WTC11 (cell line): ENCODE data around the gene TSPYL2. TPM values are rescaled to one million over a fixed set of nuclear protein-coding genes. Genes with fewer than 3 reads are reported as not detected.

ENCODE experiments used
- ATAC-seq: fragments of 200-7000 bp; cut with Tn5 transposase; 2 replicates; pipeline ENCODE4 v1.10.0; 2021; ENCODE audit warnings: mild to moderate bottlenecking, moderate library complexity
- CTCF ChIA-PET: fragments of 300-600 bp; sonication (Branson Sonifier 250); formaldehyde crosslinking; loops from one replicate; lab custom pipeline; 2021; ENCODE audit warnings: antibody characterized with exemption; lab: Charles Lee
- POLR2A ChIA-PET: fragments of 350-600 bp; sonication (Branson Sonifier 250); formaldehyde crosslinking; loops from one replicate; lab custom pipeline; 2021; ENCODE audit warnings: antibody characterized with exemption; lab: Charles Lee
- DNase-seq: peaks from one replicate; pipeline ENCODE4 v3.0.0; 2021; ENCODE audit warnings: low spot score
- H3K27ac Mint-ChIP-seq: 2 replicates; pipeline ENCODE4 v1.8.0; 2021; ENCODE audit warnings: mixed read lengths
- H3K27me3 Mint-ChIP-seq: 2 replicates; pipeline ENCODE4 v1.8.0; 2021; ENCODE audit warnings: low read depth, mild to moderate bottlenecking, moderate library complexity, mixed read lengths
- H3K36me3 Mint-ChIP-seq: 2 replicates; pipeline ENCODE4 v1.8.0; 2021; ENCODE audit warnings: mixed read lengths
- H3K4me1 Mint-ChIP-seq: 2 replicates; pipeline ENCODE4 v1.8.0; 2022; ENCODE audit warnings: mixed read lengths
- H3K4me3 Mint-ChIP-seq: 2 replicates; pipeline ENCODE4 v1.8.0; 2021; ENCODE audit warnings: mild to moderate bottlenecking, moderate library complexity, mixed read lengths
- H3K9me3 Mint-ChIP-seq: 2 replicates; pipeline ENCODE4 v1.8.0; 2021; ENCODE audit warnings: mixed read lengths
- CREM ChIP-seq: sonication (generic); formaldehyde crosslinking; IDR thresholded peaks from 2 replicates; pipeline ENCODE4 v1.8.1; 2022; ENCODE audit warnings: mild to moderate bottlenecking, missing genetic modification reagents, moderate library complexity
- E2F5 ChIP-seq: sonication (generic); formaldehyde crosslinking; IDR thresholded peaks from 2 replicates; pipeline ENCODE4 v1.8.1; 2022; ENCODE audit warnings: mild to moderate bottlenecking, moderate library complexity, missing genetic modification reagents
- ELF4 ChIP-seq: sonication (generic); formaldehyde crosslinking; IDR thresholded peaks from 2 replicates; pipeline ENCODE4 v1.8.1; 2022; ENCODE audit warnings: low read depth, mild to moderate bottlenecking, moderate library complexity, missing genetic modification reagents
- GRHL2 ChIP-seq: fragments of 250-450 bp; sonication (Bioruptor Pico); IDR thresholded peaks from 2 replicates; pipeline ENCODE4 v1.8.0; 2022; ENCODE audit warnings: mild to moderate bottlenecking, moderate library complexity; ENCODE audit not compliant: insufficient replicate concordance, severe bottlenecking
- HMGXB4 ChIP-seq: sonication (generic); formaldehyde crosslinking; IDR thresholded peaks from 2 replicates; pipeline ENCODE4 v1.8.1; 2023; ENCODE audit warnings: mild to moderate bottlenecking, moderate library complexity, missing genetic modification reagents
- IRF2 ChIP-seq: sonication (generic); formaldehyde crosslinking; IDR thresholded peaks from 2 replicates; pipeline ENCODE4 v1.8.0; 2022; ENCODE audit warnings: low read depth, missing genetic modification reagents, borderline replicate concordance
- JUN ChIP-seq: sonication (generic); formaldehyde crosslinking; IDR thresholded peaks from 2 replicates; pipeline ENCODE4 v1.8.0; 2023; ENCODE audit warnings: mild to moderate bottlenecking, missing genetic modification reagents
- MYBL2 ChIP-seq: sonication (generic); formaldehyde crosslinking; IDR thresholded peaks from 2 replicates; pipeline ENCODE4 v1.8.1; 2023; ENCODE audit warnings: mild to moderate bottlenecking, moderate library complexity, missing genetic modification reagents
- NR3C1 ChIP-seq: sonication (generic); formaldehyde crosslinking; conservative IDR thresholded peaks from 2 replicates; pipeline ENCODE4 v1.8.1; 2023; ENCODE audit warnings: low read depth, mild to moderate bottlenecking, missing genetic modification reagents
- RELA ChIP-seq: sonication (generic); formaldehyde crosslinking; IDR thresholded peaks from 2 replicates; pipeline ENCODE4 v1.8.1; 2022; ENCODE audit warnings: missing genetic modification reagents, mild to moderate bottlenecking, borderline replicate concordance
- STAT6 ChIP-seq: sonication (generic); formaldehyde crosslinking; conservative IDR thresholded peaks from 2 replicates; pipeline ENCODE4 v1.8.1; 2023; ENCODE audit warnings: mild to moderate bottlenecking, low read depth, missing genetic modification reagents, moderate library complexity
- TP53 ChIP-seq: sonication (generic); formaldehyde crosslinking; IDR thresholded peaks from 2 replicates; pipeline ENCODE4 v1.8.1; 2023; ENCODE audit warnings: mild to moderate bottlenecking, missing genetic modification reagents
- ZNF423 ChIP-seq: fragments of 250-450 bp; sonication (Bioruptor Pico); IDR thresholded peaks from 2 replicates; pipeline ENCODE4 v2.1.2; 2022; ENCODE audit warnings: mild to moderate bottlenecking, moderate library complexity
- total RNA-seq: library from RNA; stranded (reverse); gene quantifications from 3 replicates; pipeline ENCODE4 v1.2.3, GENCODE V29; 2021
- TF ChIP-seq, protein P1 (sequence below): fragments of 250-450 bp; sonication (Bioruptor Pico); IDR thresholded peaks from 2 replicates; pipeline ENCODE4 v1.9.0; 2021; ENCODE audit warnings: mild to moderate bottlenecking
- TF ChIP-seq, protein P2 (sequence below): sonication (generic); formaldehyde crosslinking; IDR thresholded peaks from 2 replicates; pipeline ENCODE4 v1.8.0; 2023; ENCODE audit warnings: missing genetic modification reagents
- TF ChIP-seq, protein P3 (sequence below): sonication (generic); formaldehyde crosslinking; IDR thresholded peaks from 2 replicates; pipeline ENCODE4 v1.8.1; 2022; ENCODE audit warnings: mild to moderate bottlenecking, missing genetic modification reagents, moderate library complexity, borderline replicate concordance
- TF ChIP-seq, protein P4 (sequence below): sonication (generic); formaldehyde crosslinking; IDR thresholded peaks from 2 replicates; pipeline ENCODE4 v1.8.0; 2022; ENCODE audit warnings: mild to moderate bottlenecking, missing genetic modification reagents
- TF ChIP-seq, protein P5 (sequence below): sonication (generic); formaldehyde crosslinking; conservative IDR thresholded peaks from 2 replicates; pipeline ENCODE4 v1.8.1; 2022; ENCODE audit warnings: mild to moderate bottlenecking, missing genetic modification reagents
- TF ChIP-seq, protein P6 (sequence below): sonication (generic); formaldehyde crosslinking; IDR thresholded peaks from 2 replicates; pipeline ENCODE4 v1.8.1; 2022; ENCODE audit warnings: low read depth, missing genetic modification reagents, borderline replicate concordance

The TSPYL2 gene
- total RNA-seq, 1 experiment from 2014 or later: 14.6 TPM

DNA sequence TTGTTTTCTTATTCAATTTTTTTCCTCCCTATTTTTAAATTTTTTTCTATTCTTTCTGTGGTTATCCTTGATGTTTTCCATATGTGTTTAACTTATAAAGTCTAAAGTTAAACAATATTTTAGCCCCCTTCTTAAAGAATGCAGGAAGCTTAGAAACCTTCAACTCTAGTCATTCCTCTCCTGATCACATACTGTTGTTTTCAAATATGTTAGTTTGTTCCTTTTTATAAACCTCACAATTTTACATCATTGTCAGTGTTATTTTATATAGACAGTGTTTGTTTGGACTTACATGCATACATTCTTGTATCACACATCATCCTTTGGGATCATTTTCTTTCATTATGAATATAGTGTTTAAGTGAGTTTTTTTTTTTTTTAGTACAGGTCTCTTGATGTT, 43.3 kb downstream of the TSPYL2 start:
- ChIA-PET POLR2A (no interaction called here), CTCF (no interaction called here)
- Mint-ChIP-seq H3K27me3 (no peaks in the 10 kb centered on the region), H3K4me3 (no peak overlapping the region), H3K4me1 (no peaks in the 10 kb centered on the region), H3K36me3 (peaks cover 8% of the 10 kb centered on the region), H3K9me3 (peaks cover 9% of the 10 kb centered on the region), H3K27ac (no peak overlapping the region)
- TF ChIP-seq, protein P1, sequence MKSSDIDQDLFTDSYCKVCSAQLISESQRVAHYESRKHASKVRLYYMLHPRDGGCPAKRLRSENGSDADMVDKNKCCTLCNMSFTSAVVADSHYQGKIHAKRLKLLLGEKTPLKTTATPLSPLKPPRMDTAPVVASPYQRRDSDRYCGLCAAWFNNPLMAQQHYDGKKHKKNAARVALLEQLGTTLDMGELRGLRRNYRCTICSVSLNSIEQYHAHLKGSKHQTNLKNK: no peak
- TF ChIP-seq HMGXB4 (no peak), E2F5 (CRISPR knock-in tag) (no peak), GRHL2 (no peak), IRF2 (no peak), ZNF423 (CRISPR knock-in tag) (no peak), ELF4 (CRISPR knock-in tag) (no peak), NR3C1 (no peak), TP53 (CRISPR knock-in tag) (no peak), MYBL2 (no peak), CREM (CRISPR knock-in tag) (no peak), STAT6 (CRISPR knock-in tag) (no peak), JUN (no peak), RELA (CRISPR knock-in tag) (no peak)
- TF ChIP-seq, protein P2, sequence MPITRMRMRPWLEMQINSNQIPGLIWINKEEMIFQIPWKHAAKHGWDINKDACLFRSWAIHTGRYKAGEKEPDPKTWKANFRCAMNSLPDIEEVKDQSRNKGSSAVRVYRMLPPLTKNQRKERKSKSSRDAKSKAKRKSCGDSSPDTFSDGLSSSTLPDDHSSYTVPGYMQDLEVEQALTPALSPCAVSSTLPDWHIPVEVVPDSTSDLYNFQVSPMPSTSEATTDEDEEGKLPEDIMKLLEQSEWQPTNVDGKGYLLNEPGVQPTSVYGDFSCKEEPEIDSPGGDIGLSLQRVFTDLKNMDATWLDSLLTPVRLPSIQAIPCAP: no peak
- TF ChIP-seq, protein P3, sequence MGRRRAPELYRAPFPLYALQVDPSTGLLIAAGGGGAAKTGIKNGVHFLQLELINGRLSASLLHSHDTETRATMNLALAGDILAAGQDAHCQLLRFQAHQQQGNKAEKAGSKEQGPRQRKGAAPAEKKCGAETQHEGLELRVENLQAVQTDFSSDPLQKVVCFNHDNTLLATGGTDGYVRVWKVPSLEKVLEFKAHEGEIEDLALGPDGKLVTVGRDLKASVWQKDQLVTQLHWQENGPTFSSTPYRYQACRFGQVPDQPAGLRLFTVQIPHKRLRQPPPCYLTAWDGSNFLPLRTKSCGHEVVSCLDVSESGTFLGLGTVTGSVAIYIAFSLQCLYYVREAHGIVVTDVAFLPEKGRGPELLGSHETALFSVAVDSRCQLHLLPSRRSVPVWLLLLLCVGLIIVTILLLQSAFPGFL: no peak
- TF ChIP-seq, protein P4, sequence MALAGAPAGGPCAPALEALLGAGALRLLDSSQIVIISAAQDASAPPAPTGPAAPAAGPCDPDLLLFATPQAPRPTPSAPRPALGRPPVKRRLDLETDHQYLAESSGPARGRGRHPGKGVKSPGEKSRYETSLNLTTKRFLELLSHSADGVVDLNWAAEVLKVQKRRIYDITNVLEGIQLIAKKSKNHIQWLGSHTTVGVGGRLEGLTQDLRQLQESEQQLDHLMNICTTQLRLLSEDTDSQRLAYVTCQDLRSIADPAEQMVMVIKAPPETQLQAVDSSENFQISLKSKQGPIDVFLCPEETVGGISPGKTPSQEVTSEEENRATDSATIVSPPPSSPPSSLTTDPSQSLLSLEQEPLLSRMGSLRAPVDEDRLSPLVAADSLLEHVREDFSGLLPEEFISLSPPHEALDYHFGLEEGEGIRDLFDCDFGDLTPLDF (CRISPR knock-in tag): no peak
- TF ChIP-seq, protein P5, sequence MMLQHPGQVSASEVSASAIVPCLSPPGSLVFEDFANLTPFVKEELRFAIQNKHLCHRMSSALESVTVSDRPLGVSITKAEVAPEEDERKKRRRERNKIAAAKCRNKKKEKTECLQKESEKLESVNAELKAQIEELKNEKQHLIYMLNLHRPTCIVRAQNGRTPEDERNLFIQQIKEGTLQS (CRISPR knock-in tag): no peak
- TF ChIP-seq, protein P6, sequence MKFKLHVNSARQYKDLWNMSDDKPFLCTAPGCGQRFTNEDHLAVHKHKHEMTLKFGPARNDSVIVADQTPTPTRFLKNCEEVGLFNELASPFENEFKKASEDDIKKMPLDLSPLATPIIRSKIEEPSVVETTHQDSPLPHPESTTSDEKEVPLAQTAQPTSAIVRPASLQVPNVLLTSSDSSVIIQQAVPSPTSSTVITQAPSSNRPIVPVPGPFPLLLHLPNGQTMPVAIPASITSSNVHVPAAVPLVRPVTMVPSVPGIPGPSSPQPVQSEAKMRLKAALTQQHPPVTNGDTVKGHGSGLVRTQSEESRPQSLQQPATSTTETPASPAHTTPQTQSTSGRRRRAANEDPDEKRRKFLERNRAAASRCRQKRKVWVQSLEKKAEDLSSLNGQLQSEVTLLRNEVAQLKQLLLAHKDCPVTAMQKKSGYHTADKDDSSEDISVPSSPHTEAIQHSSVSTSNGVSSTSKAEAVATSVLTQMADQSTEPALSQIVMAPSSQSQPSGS: no peak
- no peak for ATAC-seq
- no peak for DNase-seq
